Measurements from ENCODE around the gene NUDT1.

NUDT1 gene

GRCh38 chr7:2245883-2246675 lies 4.1 kb downstream of the NUDT1 start:
- peak overlapping the region; percentile 41 for H3K4me2 ChIP-seq (ENCODE audit: low read length)
- H3K79me2 ChIP-seq (ENCODE audit: control insufficient read depth, low read length): peaks cover 35% of the 10 kb centered on the region
- H3K4me3 ChIP-seq (ENCODE audit: low read length): peak overlapping the region; percentile 9

GRCh38 chr7:2247141-2247995 lies 5.3 kb downstream of the NUDT1 start:
- peak; percentile 99 for TF ChIP-seq CTCF (IDR thresholded peaks at IDR 0.05; ENCODE audit: low read depth, low read length, poor library complexity, severe bottlenecking)
- TF ChIP-seq EZH2phosphoT487 (IDR thresholded peaks at IDR 0.05; ENCODE audit: borderline replicate concordance, low read length): no peak
- Histone ChIP-seq H3F3A (ENCODE audit: control insufficient read depth, insufficient read depth) (peaks cover 14% of the 10 kb centered on the region; the same call in 1 of the 2 replicates), H3K9me2 (replicated peaks; ENCODE audit: control insufficient read depth, low read length) (no peaks in the 10 kb centered on the region), H3K9me3 (ENCODE audit: control insufficient read depth, insufficient read depth, low read length) (no peaks in the 10 kb centered on the region), H3K27me3 (ENCODE audit: control insufficient read depth, low read length) (no peaks in the 10 kb centered on the region), H3K4me3 (ENCODE audit: low read length) (no peak overlapping the region), H3K4me2 (ENCODE audit: low read length) (peak overlapping the region; percentile 41), H3K27ac (ENCODE audit: low read depth, low read length) (0 out of 2 replicates have a peak overlapping the region, but pooled peaks have one; percentile 12), H4K20me1 (ENCODE audit: control insufficient read depth, insufficient read depth, low read depth, low read length) (no peaks in the 10 kb centered on the region), H3K79me2 (ENCODE audit: control insufficient read depth, low read length) (peaks cover 23% of the 10 kb centered on the region), H3K36me3 (ENCODE audit: control insufficient read depth, low read length) (peaks cover 41% of the 10 kb centered on the region), H3K4me1 (ENCODE audit: control insufficient read depth, low read length) (peaks cover 41% of the 10 kb centered on the region)

More at GRCh38 chr7:2245883-2246675, 4.1 kb downstream of the NUDT1 start:
- H3K36me3 ChIP-seq (ENCODE audit: control insufficient read depth, low read length): peaks cover 37% of the 10 kb centered on the region
- H3K4me1 ChIP-seq (ENCODE audit: control insufficient read depth, low read length): peaks cover 43% of the 10 kb centered on the region
- no peak for TF ChIP-seq EZH2phosphoT487 (IDR thresholded peaks at IDR 0.05; ENCODE audit: borderline replicate concordance, low read length)
- peak overlapping the region; percentile 12 for H3K27ac ChIP-seq (ENCODE audit: low read depth, low read length)
- H3K9me2 ChIP-seq (replicated peaks; ENCODE audit: control insufficient read depth, low read length): no peaks in the 10 kb centered on the region
- H3K9me3 ChIP-seq (ENCODE audit: control insufficient read depth, insufficient read depth, low read length): no peaks in the 10 kb centered on the region
- peaks cover 14% of the 10 kb centered on the region; the same call in 1 of the 2 replicates for H3F3A ChIP-seq (ENCODE audit: control insufficient read depth, insufficient read depth)
- no peaks in the 10 kb centered on the region for H4K20me1 ChIP-seq (ENCODE audit: control insufficient read depth, insufficient read depth, low read depth, low read length)
- H3K27me3 ChIP-seq (ENCODE audit: control insufficient read depth, low read length): no peaks in the 10 kb centered on the region

GRCh38 chr7:2248984-2249694 lies 7.1 kb downstream of the NUDT1 start:
- Histone ChIP-seq H3K4me2 (ENCODE audit: low read length) (no peak overlapping the region), H3K27ac (ENCODE audit: low read depth, low read length) (no peak overlapping the region), H3K4me3 (ENCODE audit: low read length) (no peak overlapping the region), H3K9me2 (replicated peaks; ENCODE audit: control insufficient read depth, low read length) (no peaks in the 10 kb centered on the region), H3K9me3 (ENCODE audit: control insufficient read depth, insufficient read depth, low read length) (no peaks in the 10 kb centered on the region), H4K20me1 (ENCODE audit: control insufficient read depth, insufficient read depth, low read depth, low read length) (no peaks in the 10 kb centered on the region), H3K36me3 (ENCODE audit: control insufficient read depth, low read length) (peaks cover 48% of the 10 kb centered on the region), H3K27me3 (ENCODE audit: control insufficient read depth, low read length) (no peaks in the 10 kb centered on the region), H3F3A (ENCODE audit: control insufficient read depth, insufficient read depth) (peaks cover 14% of the 10 kb centered on the region; the same call in 1 of the 2 replicates), H3K4me1 (ENCODE audit: control insufficient read depth, low read length) (peaks cover 24% of the 10 kb centered on the region), H3K79me2 (ENCODE audit: control insufficient read depth, low read length) (peaks cover 5% of the 10 kb centered on the region)
- TF ChIP-seq CTCF (IDR thresholded peaks at IDR 0.05; ENCODE audit: low read depth, low read length, poor library complexity, severe bottlenecking): no peak
- TF ChIP-seq EZH2phosphoT487 (IDR thresholded peaks at IDR 0.05; ENCODE audit: borderline replicate concordance, low read length): no peak

All from DOHH2 (cell line).